ENCODE measurements around the gene LRCH1. TPM values are rescaled to one million over a fixed set of nuclear protein-coding genes. Genes with fewer than 3 reads are reported as not detected.

Gene LRCH1
- total and polyA plus RNA-seq, 4 donors: 2.6 to 6.6 (median 3.4) TPM

GRCh38 chr13:46577696-46578589 is 25.0 kb downstream of the LRCH1 start:
- Histone ChIP-seq H3K9me3 (ENCODE audit: control insufficient read depth in 4 of 4, low read length in 3 of 4) (no peaks in the 10 kb centered on the region), H3K36me3 (ENCODE audit: control insufficient read depth in 4 of 4, insufficient read depth in 3 of 4, low read depth in 1 of 4, low read length in 3 of 4) (no peaks in the 10 kb centered on the region), H3K4me3 (ENCODE audit: low read depth in 1 of 3, low read length in 3 of 3) (no peak overlapping the region), H3K4me1 (ENCODE audit: control insufficient read depth in 4 of 4, insufficient read depth in 4 of 4, low read length in 3 of 4) (peaks cover 0 to 22% (median 7%) of the 10 kb centered on the region in 4 donors), H3K27ac (ENCODE audit: low read depth in 1 of 2, low read length in 2 of 2) (no peak overlapping the region), H3K9ac (ENCODE audit: low read depth in 1 of 2, low read length in 2 of 2) (no peak overlapping the region), H3K27me3 (ENCODE audit: control insufficient read depth in 4 of 4, insufficient read depth in 4 of 4, low read length in 3 of 4) (no peaks in the 10 kb centered on the region)
- no peak for DNase-seq (ENCODE audit: low spot score)
- WGBS: 76% methylated on average over 10 of the region's 10 CpGs
- TF ChIP-seq RAD21 (IDR thresholded peaks at IDR 0.05) (no peak), FOXA2 (IDR thresholded peaks at IDR 0.05) (no peak), NR2F2 (IDR thresholded peaks at IDR 0.05) (no peak), SP1 (IDR thresholded peaks at IDR 0.05) (no peak)
- TF ChIP-seq, protein P1, sequence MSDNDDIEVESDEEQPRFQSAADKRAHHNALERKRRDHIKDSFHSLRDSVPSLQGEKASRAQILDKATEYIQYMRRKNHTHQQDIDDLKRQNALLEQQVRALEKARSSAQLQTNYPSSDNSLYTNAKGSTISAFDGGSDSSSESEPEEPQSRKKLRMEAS (IDR thresholded peaks at IDR 0.05): no peak

DNA sequence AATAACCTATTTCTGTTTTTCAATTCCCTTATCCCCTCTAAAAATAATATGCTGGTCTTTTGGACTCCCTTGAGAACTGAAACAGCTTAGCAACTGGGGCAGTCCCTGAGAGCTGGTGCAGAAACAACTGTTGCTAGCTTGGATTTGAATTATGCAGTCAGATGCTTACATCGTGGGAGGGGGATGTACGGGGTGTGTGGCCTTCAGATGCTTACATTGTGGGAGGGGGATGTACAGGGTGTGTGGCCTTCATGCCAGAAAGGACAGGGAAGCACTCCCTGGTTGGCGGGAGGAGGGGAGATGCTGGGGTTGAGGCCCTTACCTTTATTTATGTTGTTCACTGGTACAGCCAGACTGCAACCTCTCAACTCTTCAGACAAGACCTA is 25.6 kb downstream of the LRCH1 start:
- H3K4me3 ChIP-seq (ENCODE audit: low read depth in 1 of 3, low read length in 3 of 3): no peak overlapping the region
- peaks cover 0 to 27% (median 7%) of the 10 kb centered on the region in 4 donors for H3K4me1 ChIP-seq (ENCODE audit: control insufficient read depth in 4 of 4, insufficient read depth in 4 of 4, low read length in 3 of 4)
- H3K9me3 ChIP-seq (ENCODE audit: control insufficient read depth in 4 of 4, low read length in 3 of 4): no peaks in the 10 kb centered on the region
- H3K36me3 ChIP-seq (ENCODE audit: control insufficient read depth in 4 of 4, insufficient read depth in 3 of 4, low read depth in 1 of 4, low read length in 3 of 4): no peaks in the 10 kb centered on the region
- TF ChIP-seq, protein P2, sequence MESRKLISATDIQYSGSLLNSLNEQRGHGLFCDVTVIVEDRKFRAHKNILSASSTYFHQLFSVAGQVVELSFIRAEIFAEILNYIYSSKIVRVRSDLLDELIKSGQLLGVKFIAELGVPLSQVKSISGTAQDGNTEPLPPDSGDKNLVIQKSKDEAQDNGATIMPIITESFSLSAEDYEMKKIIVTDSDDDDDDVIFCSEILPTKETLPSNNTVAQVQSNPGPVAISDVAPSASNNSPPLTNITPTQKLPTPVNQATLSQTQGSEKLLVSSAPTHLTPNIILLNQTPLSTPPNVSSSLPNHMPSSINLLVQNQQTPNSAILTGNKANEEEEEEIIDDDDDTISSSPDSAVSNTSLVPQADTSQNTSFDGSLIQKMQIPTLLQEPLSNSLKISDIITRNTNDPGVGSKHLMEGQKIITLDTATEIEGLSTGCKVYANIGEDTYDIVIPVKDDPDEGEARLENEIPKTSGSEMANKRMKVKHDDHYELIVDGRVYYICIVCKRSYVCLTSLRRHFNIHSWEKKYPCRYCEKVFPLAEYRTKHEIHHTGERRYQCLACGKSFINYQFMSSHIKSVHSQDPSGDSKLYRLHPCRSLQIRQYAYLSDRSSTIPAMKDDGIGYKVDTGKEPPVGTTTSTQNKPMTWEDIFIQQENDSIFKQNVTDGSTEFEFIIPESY (IDR thresholded peaks at IDR 0.05): no peak
- TF ChIP-seq JUND (IDR thresholded peaks at IDR 0.05) (no peak), SP1 (IDR thresholded peaks at IDR 0.05) (no peak), ATF3 (IDR thresholded peaks at IDR 0.05) (no peak), YY1 (IDR thresholded peaks at IDR 0.05) (no peak)
- no peaks in the 10 kb centered on the region for H3K27me3 ChIP-seq (ENCODE audit: control insufficient read depth in 4 of 4, insufficient read depth in 4 of 4, low read length in 3 of 4)
- H3K9ac ChIP-seq (ENCODE audit: low read depth in 1 of 2, low read length in 2 of 2): no peak overlapping the region
- no peak overlapping the region for H3K27ac ChIP-seq (ENCODE audit: low read depth in 1 of 2, low read length in 2 of 2)
- WGBS: 76% methylated on average over 3 of the region's 3 CpGs
- no peak for DNase-seq (ENCODE audit: low spot score)

GRCh38 chr13:46580362-46580839 is 27.4 kb downstream of the LRCH1 start:
- TF ChIP-seq HNF4A (conservative IDR thresholded peaks at IDR 0.05): peak; percentile 12 to 26
- no peak for TF ChIP-seq FOXA2 (IDR thresholded peaks at IDR 0.05)
- TF ChIP-seq, protein P2 (IDR thresholded peaks at IDR 0.05): no peak
- no peaks in the 10 kb centered on the region for H3K9me3 ChIP-seq (ENCODE audit: control insufficient read depth in 4 of 4, low read length in 3 of 4)
- DNase-seq (ENCODE audit: low spot score): no peak
- WGBS: 71% methylated on average over 5 of the region's 5 CpGs
- H3K4me1 ChIP-seq (ENCODE audit: control insufficient read depth in 4 of 4, insufficient read depth in 4 of 4, low read length in 3 of 4): peaks cover 0 to 25% (median 5%) of the 10 kb centered on the region in 4 donors
- H3K9ac ChIP-seq (ENCODE audit: low read depth in 1 of 2, low read length in 2 of 2): no peak overlapping the region
- H3K27me3 ChIP-seq (ENCODE audit: control insufficient read depth in 4 of 4, insufficient read depth in 4 of 4, low read length in 3 of 4): no peaks in the 10 kb centered on the region
- H3K36me3 ChIP-seq (ENCODE audit: control insufficient read depth in 4 of 4, insufficient read depth in 3 of 4, low read depth in 1 of 4, low read length in 3 of 4): no peaks in the 10 kb centered on the region
- no peak overlapping the region for H3K27ac ChIP-seq (ENCODE audit: low read depth in 1 of 2, low read length in 2 of 2)
- no peak overlapping the region for H3K4me3 ChIP-seq (ENCODE audit: low read depth in 1 of 3, low read length in 3 of 3)
